ENCODE data around the gene ZNF384. TPM values are rescaled to one million over a fixed set of nuclear protein-coding genes. Genes with fewer than 3 reads are reported as not detected.

Gene ZNF384
- total RNA-seq, 3 donors from 2014 or later: 59.7 to 70.2 (median 63.3) TPM

GRCh38 chr12:6693832-6694355 lies 4.7 kb upstream of the ZNF384 start:
- ATAC-seq (no peak), DNase-seq (no peak)
- Mint-ChIP-seq H3K27me3 (ENCODE audit: low read depth) (peaks cover 7% of the 10 kb centered on the region), H3K36me3 (ENCODE audit: insufficient read depth) (no peaks in the 10 kb centered on the region), H3K4me1 (ENCODE audit: low read depth) (peaks cover 12% of the 10 kb centered on the region), H3K9me3 (no peaks in the 10 kb centered on the region), H3K4me3 (no peak overlapping the region)

GRCh38 chr12:6692888-6693287 lies 3.7 kb upstream of the ZNF384 start:
- H3K4me1 Mint-ChIP-seq (ENCODE audit: low read depth): peaks cover 16% of the 10 kb centered on the region
- no peaks in the 10 kb centered on the region for H3K36me3 Mint-ChIP-seq (ENCODE audit: insufficient read depth)
- no peak overlapping the region for H3K4me3 Mint-ChIP-seq
- H3K9me3 Mint-ChIP-seq: no peaks in the 10 kb centered on the region
- no peak for DNase-seq
- peaks cover 2% of the 10 kb centered on the region for H3K27me3 Mint-ChIP-seq (ENCODE audit: low read depth)
- ATAC-seq: no peak

- H3K4me3 Mint-ChIP-seq: peak overlapping the region; percentile 54
- peaks cover 27% of the 10 kb centered on the region for H3K4me1 Mint-ChIP-seq (ENCODE audit: low read depth)
- H3K36me3 Mint-ChIP-seq (ENCODE audit: insufficient read depth): peaks cover 6% of the 10 kb centered on the region
- DNase-seq: no peak
- ATAC-seq: no peak
- no peaks in the 10 kb centered on the region for H3K27me3 Mint-ChIP-seq (ENCODE audit: low read depth)
- H3K9me3 Mint-ChIP-seq: no peaks in the 10 kb centered on the region
These were observed 2.3 kb upstream of the ZNF384 start for GRCh38 chr12:6691473-6691872.

- Mint-ChIP-seq H3K4me3 (peak overlapping the region; percentile 96), H3K27me3 (ENCODE audit: low read depth) (no peaks in the 10 kb centered on the region), H3K9me3 (no peaks in the 10 kb centered on the region), H3K4me1 (ENCODE audit: low read depth) (peaks cover 44% of the 10 kb centered on the region), H3K36me3 (ENCODE audit: insufficient read depth) (peaks cover 15% of the 10 kb centered on the region)
- ATAC-seq (peak; percentile 6), DNase-seq (no peak)
These were observed 604 bp downstream of the ZNF384 start for GRCh38 chr12:6688543-6688998.

GRCh38 chr12:6685814-6686213 lies 3.4 kb downstream of the ZNF384 start:
- H3K36me3 Mint-ChIP-seq (ENCODE audit: insufficient read depth): peaks cover 25% of the 10 kb centered on the region
- peaks cover 50% of the 10 kb centered on the region for H3K4me1 Mint-ChIP-seq (ENCODE audit: low read depth)
- H3K9me3 Mint-ChIP-seq: no peaks in the 10 kb centered on the region
- DNase-seq: no peak
- no peak for ATAC-seq
- H3K27me3 Mint-ChIP-seq (ENCODE audit: low read depth): no peaks in the 10 kb centered on the region
- H3K4me3 Mint-ChIP-seq: peak overlapping the region; percentile 96

- Mint-ChIP-seq H3K36me3 (ENCODE audit: insufficient read depth) (peaks cover 25% of the 10 kb centered on the region), H3K4me3 (no peak overlapping the region), H3K4me1 (ENCODE audit: low read depth) (peaks cover 44% of the 10 kb centered on the region), H3K9me3 (no peaks in the 10 kb centered on the region), H3K27me3 (ENCODE audit: low read depth) (no peaks in the 10 kb centered on the region)
- peak; percentile 30 for DNase-seq
- peak in 1 of 2 donors; percentile 8 for ATAC-seq
These were observed 4.6 kb downstream of the ZNF384 start for GRCh38 chr12:6684609-6685008.

GRCh38 chr12:6676962-6677361 lies 12.2 kb downstream of the ZNF384 start:
- no peaks in the 10 kb centered on the region for H3K27me3 Mint-ChIP-seq (ENCODE audit: low read depth)
- ATAC-seq: no peak
- peaks cover 56% of the 10 kb centered on the region for H3K36me3 Mint-ChIP-seq (ENCODE audit: insufficient read depth)
- H3K4me1 Mint-ChIP-seq (ENCODE audit: low read depth): peaks cover 3% of the 10 kb centered on the region
- no peaks in the 10 kb centered on the region for H3K9me3 Mint-ChIP-seq
- no peak overlapping the region for H3K4me3 Mint-ChIP-seq
- no peak for DNase-seq

- Mint-ChIP-seq H3K27me3 (ENCODE audit: low read depth) (no peaks in the 10 kb centered on the region), H3K9me3 (no peaks in the 10 kb centered on the region), H3K4me3 (no peak overlapping the region), H3K4me1 (ENCODE audit: low read depth) (no peaks in the 10 kb centered on the region), H3K36me3 (ENCODE audit: insufficient read depth) (peaks cover 67% of the 10 kb centered on the region)
- ATAC-seq (no peak), DNase-seq (no peak)
These were observed 17.0 kb downstream of the ZNF384 start for GRCh38 chr12:6672143-6672542.

- DNase-seq: no peak
- peaks cover 10% of the 10 kb centered on the region for H3K4me1 Mint-ChIP-seq (ENCODE audit: low read depth)
- H3K4me3 Mint-ChIP-seq: no peak overlapping the region
- H3K27me3 Mint-ChIP-seq (ENCODE audit: low read depth): no peaks in the 10 kb centered on the region
- H3K36me3 Mint-ChIP-seq (ENCODE audit: insufficient read depth): peaks cover 43% of the 10 kb centered on the region
- no peaks in the 10 kb centered on the region for H3K9me3 Mint-ChIP-seq
- ATAC-seq: no peak
These were observed 21.5 kb downstream of the ZNF384 start for GRCh38 chr12:6667559-6668210.

GRCh38 chr12:6666211-6666610 lies 23.0 kb downstream of the ZNF384 start:
- ATAC-seq (no peak), DNase-seq (no peak)
- Mint-ChIP-seq H3K27me3 (ENCODE audit: low read depth) (no peaks in the 10 kb centered on the region), H3K4me3 (no peak overlapping the region), H3K4me1 (ENCODE audit: low read depth) (peaks cover 19% of the 10 kb centered on the region), H3K36me3 (ENCODE audit: insufficient read depth) (peaks cover 30% of the 10 kb centered on the region), H3K9me3 (no peaks in the 10 kb centered on the region)

- Mint-ChIP-seq H3K9me3 (no peaks in the 10 kb centered on the region), H3K27me3 (ENCODE audit: low read depth) (no peaks in the 10 kb centered on the region), H3K36me3 (ENCODE audit: insufficient read depth) (peaks cover 21% of the 10 kb centered on the region), H3K4me3 (no peak overlapping the region), H3K4me1 (ENCODE audit: low read depth) (peaks cover 20% of the 10 kb centered on the region)
- ATAC-seq (no peak), DNase-seq (no peak)
These were observed 24.3 kb downstream of the ZNF384 start for GRCh38 chr12:6664902-6665301.

- Mint-ChIP-seq H3K9me3 (no peaks in the 10 kb centered on the region), H3K36me3 (ENCODE audit: insufficient read depth) (peaks cover 16% of the 10 kb centered on the region), H3K27me3 (ENCODE audit: low read depth) (no peaks in the 10 kb centered on the region), H3K4me1 (ENCODE audit: low read depth) (peaks cover 31% of the 10 kb centered on the region), H3K4me3 (peak within 1 kb of the TSS; percentile 92)
- peak; percentile 93 for DNase-seq
- peak; percentile 98 for ATAC-seq
These were observed 26.1 kb downstream of the ZNF384 start, which contains the start of gene ING4 for GRCh38 chr12:6662906-6663742. Gene ING4, minus strand, starts transcription at chr12:6663119. Its CDS starts 18 bp downstream, at chr12:6663101.

GRCh38 chr12:6662602-6662905 lies 26.6 kb downstream of the ZNF384 start:
- H3K36me3 Mint-ChIP-seq (ENCODE audit: insufficient read depth): peaks cover 10% of the 10 kb centered on the region
- peaks cover 31% of the 10 kb centered on the region for H3K4me1 Mint-ChIP-seq (ENCODE audit: low read depth)
- ATAC-seq: peak; percentile 65 to 71
- peak overlapping the region; percentile 92 for H3K4me3 Mint-ChIP-seq
- no peak for DNase-seq
- no peaks in the 10 kb centered on the region for H3K27me3 Mint-ChIP-seq (ENCODE audit: low read depth)
- no peaks in the 10 kb centered on the region for H3K9me3 Mint-ChIP-seq

GRCh38 chr12:6653987-6654386 lies 35.2 kb downstream of the ZNF384 start:
- H3K4me3 Mint-ChIP-seq: no peak overlapping the region
- H3K4me1 Mint-ChIP-seq (ENCODE audit: low read depth): peaks cover 9% of the 10 kb centered on the region
- ATAC-seq (no peak), DNase-seq (no peak)
- no peaks in the 10 kb centered on the region for H3K27me3 Mint-ChIP-seq (ENCODE audit: low read depth)
- peaks cover 33% of the 10 kb centered on the region for H3K36me3 Mint-ChIP-seq (ENCODE audit: insufficient read depth)
- H3K9me3 Mint-ChIP-seq: no peaks in the 10 kb centered on the region

- DNase-seq (no peak), ATAC-seq (no peak)
- Mint-ChIP-seq H3K36me3 (ENCODE audit: insufficient read depth) (peaks cover 28% of the 10 kb centered on the region), H3K27me3 (ENCODE audit: low read depth) (no peaks in the 10 kb centered on the region), H3K9me3 (no peaks in the 10 kb centered on the region), H3K4me1 (ENCODE audit: low read depth) (peaks cover 4% of the 10 kb centered on the region), H3K4me3 (no peak overlapping the region)
These were observed 35.8 kb downstream of the ZNF384 start for GRCh38 chr12:6653342-6653741.

All from activated T-cell treated with anti-CD3 and anti-CD28 coated beads, Interleukin-2, amount 50 U/mL, for 4 hours (primary cell).